Measurements from ENCODE around the gene CNTN5. TPM values are rescaled to one million over a fixed set of nuclear protein-coding genes. Genes with fewer than 3 reads are reported as not detected.

Gene CNTN5
- total and polyA plus RNA-seq, 2 experiments from 2014 or later = 9.6 to 10.6 TPM

- TF ChIP-seq CTCF (IDR thresholded peaks at IDR 0.05; ENCODE audit: poor library complexity) (no peak), EZH2phosphoT487 (IDR thresholded peaks at IDR 0.05; ENCODE audit: low read depth, severe bottlenecking, unreplicated experiment) (no peak), EZH2 (IDR thresholded peaks at IDR 0.05; ENCODE audit: borderline replicate concordance) (no peak)
- Histone ChIP-seq H3K79me2 (no peaks in the 10 kb centered on the region), H3K9me2 (replicated peaks; ENCODE audit: insufficient read depth) (no peaks in the 10 kb centered on the region), H3K36me3 (replicated peaks; ENCODE audit: insufficient read depth, low read depth) (no peaks in the 10 kb centered on the region), H3K27ac (no peak overlapping the region), H3K4me3 (no peak overlapping the region), H3K27me3 (no peaks in the 10 kb centered on the region), H4K20me1 (ENCODE audit: insufficient read depth, poor library complexity, severe bottlenecking) (no peaks in the 10 kb centered on the region), H3K9me3 (ENCODE audit: low read depth) (no peaks in the 10 kb centered on the region), H2AFZ (no peak overlapping the region), H3K4me1 (ENCODE audit: insufficient read depth) (no peaks in the 10 kb centered on the region), H3K4me2 (no peak overlapping the region)
- 71% methylated on average over 1 of the region's 1 CpG for WGBS (ENCODE audit: low lambda C conversion rate, missing lambda C conversion rate)
- DNase-seq (ENCODE audit: low spot score) = no peak
Observed at GRCh38 chr11:100119176-100119575, 1098.4 kb downstream of the CNTN5 start.

GRCh38 chr11:100133114-100133513, 1112.4 kb downstream of the CNTN5 start:
- H3K79me2 ChIP-seq = no peaks in the 10 kb centered on the region
- H3K4me2 ChIP-seq = no peak overlapping the region
- H3K27ac ChIP-seq = no peak overlapping the region
- H3K4me3 ChIP-seq = no peak overlapping the region
- WGBS (ENCODE audit: low lambda C conversion rate, missing lambda C conversion rate) = 89% methylated on average over 2 of the region's 2 CpGs
- no peak for TF ChIP-seq CTCF (IDR thresholded peaks at IDR 0.05; ENCODE audit: poor library complexity)
- no peak for TF ChIP-seq EZH2phosphoT487 (IDR thresholded peaks at IDR 0.05; ENCODE audit: low read depth, severe bottlenecking, unreplicated experiment)
- TF ChIP-seq EZH2 (IDR thresholded peaks at IDR 0.05; ENCODE audit: borderline replicate concordance) = no peak
- no peak for DNase-seq (ENCODE audit: low spot score)
- H3K27me3 ChIP-seq = no peaks in the 10 kb centered on the region
- no peaks in the 10 kb centered on the region for H3K4me1 ChIP-seq (ENCODE audit: insufficient read depth)
- H4K20me1 ChIP-seq (ENCODE audit: insufficient read depth, poor library complexity, severe bottlenecking) = no peaks in the 10 kb centered on the region
- no peaks in the 10 kb centered on the region for H3K9me3 ChIP-seq (ENCODE audit: low read depth)
- no peaks in the 10 kb centered on the region for H3K36me3 ChIP-seq (replicated peaks; ENCODE audit: insufficient read depth, low read depth)
- no peaks in the 10 kb centered on the region for H3K9me2 ChIP-seq (replicated peaks; ENCODE audit: insufficient read depth)
- no peak overlapping the region for H2AFZ ChIP-seq

GRCh38 chr11:100141201-100141600, 1120.5 kb downstream of the CNTN5 start:
- Histone ChIP-seq H3K9me2 (replicated peaks; ENCODE audit: insufficient read depth) (no peaks in the 10 kb centered on the region), H3K27ac (no peak overlapping the region), H4K20me1 (ENCODE audit: insufficient read depth, poor library complexity, severe bottlenecking) (no peaks in the 10 kb centered on the region), H3K27me3 (no peaks in the 10 kb centered on the region), H3K4me2 (no peak overlapping the region), H3K9me3 (ENCODE audit: low read depth) (no peaks in the 10 kb centered on the region), H3K4me1 (ENCODE audit: insufficient read depth) (no peaks in the 10 kb centered on the region), H2AFZ (no peak overlapping the region), H3K79me2 (no peaks in the 10 kb centered on the region), H3K36me3 (replicated peaks; ENCODE audit: insufficient read depth, low read depth) (no peaks in the 10 kb centered on the region), H3K4me3 (no peak overlapping the region)
- DNase-seq (ENCODE audit: low spot score) = no peak
- WGBS (ENCODE audit: low lambda C conversion rate, missing lambda C conversion rate) = 83% methylated on average over 3 of the region's 3 CpGs
- no peak for TF ChIP-seq EZH2phosphoT487 (IDR thresholded peaks at IDR 0.05; ENCODE audit: low read depth, severe bottlenecking, unreplicated experiment)
- TF ChIP-seq EZH2 (IDR thresholded peaks at IDR 0.05; ENCODE audit: borderline replicate concordance) = no peak
- TF ChIP-seq CTCF (IDR thresholded peaks at IDR 0.05; ENCODE audit: poor library complexity) = no peak

GRCh38 chr11:100151944-100152343, 1131.2 kb downstream of the CNTN5 start:
- no peaks in the 10 kb centered on the region for H3K9me3 ChIP-seq (ENCODE audit: low read depth)
- no peaks in the 10 kb centered on the region for H3K79me2 ChIP-seq
- no peak overlapping the region for H2AFZ ChIP-seq
- H4K20me1 ChIP-seq (ENCODE audit: insufficient read depth, poor library complexity, severe bottlenecking) = no peaks in the 10 kb centered on the region
- no peak overlapping the region for H3K4me3 ChIP-seq
- H3K36me3 ChIP-seq (replicated peaks; ENCODE audit: insufficient read depth, low read depth) = no peaks in the 10 kb centered on the region
- H3K4me2 ChIP-seq = no peak overlapping the region
- TF ChIP-seq EZH2 (IDR thresholded peaks at IDR 0.05; ENCODE audit: borderline replicate concordance) = no peak
- no peak for TF ChIP-seq EZH2phosphoT487 (IDR thresholded peaks at IDR 0.05; ENCODE audit: low read depth, severe bottlenecking, unreplicated experiment)
- no peaks in the 10 kb centered on the region for H3K27me3 ChIP-seq
- DNase-seq (ENCODE audit: low spot score) = no peak
- H3K4me1 ChIP-seq (ENCODE audit: insufficient read depth) = no peaks in the 10 kb centered on the region
- H3K27ac ChIP-seq = no peak overlapping the region
- no peaks in the 10 kb centered on the region for H3K9me2 ChIP-seq (replicated peaks; ENCODE audit: insufficient read depth)
- 64% methylated on average over 6 of the region's 6 CpGs for WGBS (ENCODE audit: low lambda C conversion rate, missing lambda C conversion rate)

Data from hepatocyte (in vitro differentiated cells).